Caco-2 (cell line): Measurements from ENCODE around the gene KIAA1755. TPM values are rescaled to one million over a fixed set of nuclear protein-coding genes. Genes with fewer than 3 reads are reported as not detected.

Experiments
- BruUV-seq: library from RNA; stranded (reverse); fragments of 400-500 nt; replicated peaks from 2 replicates; lab custom pipeline; 2021; lab: Mats Ljungman, UMichigan
- CTCF ChIA-PET: fragments of 300-600 bp; sonication (Branson Sonifier 250); formaldehyde crosslinking; loops from one replicate; lab custom pipeline; 2022; ENCODE audit warnings: antibody characterized with exemption; lab: Charles Lee
- POLR2A ChIA-PET: fragments of 300-600 bp; sonication (Branson Sonifier 250); formaldehyde crosslinking; loops from one replicate; lab custom pipeline; 2022; ENCODE audit warnings: antibody characterized with exemption; lab: Charles Lee
- DNase-seq, 2 experiments: peaks; one replicate each; pipeline versions ENCODE4 v3.0.0 to v3.0.0-alpha.2; 2020 to 2022
- H3K27me3 ChIP-seq: replicated peaks from 2 replicates; pipeline ENCODE4 v1.6.0; 2011; ENCODE audit warnings: low read length; ENCODE audit not compliant: control insufficient read depth, insufficient read depth
- H3K36me3 ChIP-seq: 2 replicates; pipeline ENCODE4 v1.5.1; 2011; ENCODE audit warnings: low read length; ENCODE audit not compliant: control insufficient read depth, insufficient read depth
- H3K4me1 ChIP-seq: fragments of 250-450 bp; sonication (Bioruptor Pico); 2 replicates; pipeline ENCODE4 v1.5.1; 2020; ENCODE audit warnings: mild to moderate bottlenecking
- H3K4me3 ChIP-seq: 2 replicates; pipeline ENCODE4 v1.5.1; 2011; ENCODE audit warnings: low read depth, mild to moderate bottlenecking, control low read depth, low read length
- H3K9me3 ChIP-seq: fragments of 250-450 bp; sonication (Bioruptor Pico); 2 replicates; pipeline ENCODE4 v1.5.1; 2020; ENCODE audit warnings: mild to moderate bottlenecking, moderate library complexity
- H3K27ac Mint-ChIP-seq: one replicate; pipeline ENCODE4 v1.8.0; 2022; ENCODE audit warnings: mixed read lengths; ENCODE audit not compliant: unreplicated experiment
- H3K27me3 Mint-ChIP-seq: one replicate; pipeline ENCODE4 v1.8.0; 2022; ENCODE audit warnings: mixed read lengths; ENCODE audit not compliant: insufficient read depth, unreplicated experiment
- H3K36me3 Mint-ChIP-seq: one replicate; pipeline ENCODE4 v1.8.0; 2022; ENCODE audit warnings: mild to moderate bottlenecking, mixed read lengths; ENCODE audit not compliant: insufficient read depth, unreplicated experiment
- H3K4me1 Mint-ChIP-seq: one replicate; pipeline ENCODE4 v1.8.0; 2022; ENCODE audit warnings: low read depth, mixed read lengths; ENCODE audit not compliant: unreplicated experiment
- H3K4me3 Mint-ChIP-seq: one replicate; pipeline ENCODE4 v1.8.0; 2022; ENCODE audit warnings: mild to moderate bottlenecking, moderate library complexity, mixed read lengths; ENCODE audit not compliant: unreplicated experiment
- H3K9me3 Mint-ChIP-seq: one replicate; pipeline ENCODE4 v1.8.0; 2022; ENCODE audit warnings: mixed read lengths; ENCODE audit not compliant: unreplicated experiment
- intact Hi-C: fragments of 100-400 bp; cut with micrococcal nuclease; formaldehyde crosslinking; loops from one replicate; pipeline ENCODE4 v1.10.0; 2022; ENCODE audit not compliant: unreplicated experiment
- total RNA-seq: library from RNA; stranded (reverse); gene quantifications from 2 replicates; pipeline ENCODE4 v1.2.3, GENCODE V29; 2022
- TF ChIP-seq, protein P1 (sequence below), 2 experiments: fragments of 200-600 bp in 1 of 2; IDR thresholded peaks; 1 replicate in 1 of 2; 2 replicates in 1 of 2; pipeline versions ENCODE4 v1.5.1 to v1.8.0; 2011 to 2022; ENCODE audit warnings: antibody characterized with exemption in 1 of 2, control low read depth in 1 of 2, inconsistent platforms in 1 of 2, low read depth in 1 of 2, low read length in 1 of 2, mild to moderate bottlenecking in 1 of 2, moderate library complexity in 1 of 2; ENCODE audit not compliant: insufficient read depth in 1 of 2, severe bottlenecking in 1 of 2, unreplicated experiment in 1 of 2

KIAA1755 gene
- total RNA-seq, 1 experiment from 2014 or later, result 0.20 TPM

DNA sequence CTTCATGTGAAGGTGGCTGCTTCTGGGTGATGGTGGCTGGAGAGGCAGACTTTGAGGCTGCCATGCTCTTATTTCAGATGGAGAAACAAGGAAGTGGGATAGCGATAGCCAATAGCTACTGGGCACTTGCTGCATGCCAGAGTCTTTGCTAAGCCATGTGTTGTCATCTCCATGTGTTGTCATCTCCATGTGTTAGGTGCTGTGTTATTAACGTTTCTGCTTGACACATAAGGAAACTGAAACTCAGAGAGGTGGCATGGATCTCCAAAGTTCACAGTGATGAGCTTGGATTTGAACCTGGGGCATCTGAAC lies 16.9 kb downstream of the KIAA1755 start:
- DNase-seq, result no peak
- TF ChIP-seq, protein P1, sequence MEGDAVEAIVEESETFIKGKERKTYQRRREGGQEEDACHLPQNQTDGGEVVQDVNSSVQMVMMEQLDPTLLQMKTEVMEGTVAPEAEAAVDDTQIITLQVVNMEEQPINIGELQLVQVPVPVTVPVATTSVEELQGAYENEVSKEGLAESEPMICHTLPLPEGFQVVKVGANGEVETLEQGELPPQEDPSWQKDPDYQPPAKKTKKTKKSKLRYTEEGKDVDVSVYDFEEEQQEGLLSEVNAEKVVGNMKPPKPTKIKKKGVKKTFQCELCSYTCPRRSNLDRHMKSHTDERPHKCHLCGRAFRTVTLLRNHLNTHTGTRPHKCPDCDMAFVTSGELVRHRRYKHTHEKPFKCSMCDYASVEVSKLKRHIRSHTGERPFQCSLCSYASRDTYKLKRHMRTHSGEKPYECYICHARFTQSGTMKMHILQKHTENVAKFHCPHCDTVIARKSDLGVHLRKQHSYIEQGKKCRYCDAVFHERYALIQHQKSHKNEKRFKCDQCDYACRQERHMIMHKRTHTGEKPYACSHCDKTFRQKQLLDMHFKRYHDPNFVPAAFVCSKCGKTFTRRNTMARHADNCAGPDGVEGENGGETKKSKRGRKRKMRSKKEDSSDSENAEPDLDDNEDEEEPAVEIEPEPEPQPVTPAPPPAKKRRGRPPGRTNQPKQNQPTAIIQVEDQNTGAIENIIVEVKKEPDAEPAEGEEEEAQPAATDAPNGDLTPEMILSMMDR (IDR thresholded peaks at IDR 0.05; ENCODE audit: insufficient read depth in 1 of 2, low read depth in 1 of 2, low read length in 1 of 2, severe bottlenecking in 1 of 2, unreplicated experiment in 1 of 2), result no peak
- ChIA-PET CTCF (no interaction called here), POLR2A (no interaction called here)
- Mint-ChIP-seq H3K27me3 (peaks cover 2% of the 10 kb centered on the region), H3K4me3 (no peak overlapping the region), H3K27ac (no peak overlapping the region), H3K9me3 (peaks cover 48% of the 10 kb centered on the region), H3K4me1 (no peaks in the 10 kb centered on the region), H3K36me3 (no peaks in the 10 kb centered on the region)
- H3K4me3 ChIP-seq, result no peak overlapping the region
- intact Hi-C loops, result no loop called here
- H3K27me3 ChIP-seq, result no peaks in the 10 kb centered on the region; the same call in 1 of the 2 replicates
- H3K9me3 ChIP-seq, result peaks cover 33% of the 10 kb centered on the region
- peaks cover 5% of the 10 kb centered on the region for H3K4me1 ChIP-seq
- BruUV-seq, result no TSS peak
- H3K36me3 ChIP-seq, result no peaks in the 10 kb centered on the region

DNA sequence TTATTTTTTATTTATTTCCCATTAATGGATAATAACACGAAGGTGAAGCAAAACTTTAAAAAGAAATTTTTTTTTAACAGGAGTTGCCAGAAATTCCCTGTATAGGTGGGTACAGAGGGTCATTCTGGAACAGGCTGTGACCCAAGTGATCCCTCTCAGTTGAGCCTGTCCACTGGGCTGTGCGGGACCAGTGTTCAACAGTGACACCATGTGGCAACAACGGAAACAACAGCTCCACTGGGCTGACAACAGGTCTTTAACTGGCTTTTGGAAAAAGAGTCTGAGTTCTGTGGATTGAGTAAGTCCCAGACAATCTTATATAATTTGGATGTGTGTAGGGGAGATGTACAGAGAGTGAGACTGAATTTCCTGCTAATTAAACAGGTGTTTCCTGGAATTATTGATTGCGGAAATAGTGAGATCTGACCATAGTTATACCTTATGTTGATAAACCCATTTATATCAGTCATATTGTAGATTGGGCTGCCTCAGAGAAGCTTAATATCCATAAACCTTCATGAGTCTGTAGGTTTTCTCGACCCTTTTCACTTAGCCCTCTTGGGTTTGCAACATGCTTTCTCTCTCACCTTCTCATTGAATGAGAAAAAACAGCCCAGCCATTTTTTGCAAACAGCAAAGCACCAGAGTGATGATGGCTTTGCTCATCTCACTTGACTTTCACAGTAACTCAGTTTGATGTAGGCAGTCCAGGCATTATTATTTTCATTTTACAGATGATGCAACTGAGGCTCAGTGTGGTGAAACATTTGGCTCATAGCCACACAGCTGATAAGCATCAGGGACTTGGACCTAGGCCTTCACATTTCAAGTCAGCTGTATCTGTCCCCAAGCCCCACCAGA lies 17.5 kb downstream of the KIAA1755 start:
- Histone ChIP-seq H3K36me3 (no peaks in the 10 kb centered on the region), H3K4me1 (peaks cover 7% of the 10 kb centered on the region), H3K27me3 (no peaks in the 10 kb centered on the region; the same call in 1 of the 2 replicates), H3K4me3 (no peak overlapping the region), H3K9me3 (peaks cover 33% of the 10 kb centered on the region)
- peaks cover 48% of the 10 kb centered on the region for H3K9me3 Mint-ChIP-seq
- TF ChIP-seq, protein P1 (IDR thresholded peaks at IDR 0.05; ENCODE audit: insufficient read depth in 1 of 2, low read depth in 1 of 2, low read length in 1 of 2, severe bottlenecking in 1 of 2, unreplicated experiment in 1 of 2), result peak; percentile 70 to 94
- no peak overlapping the region for H3K27ac Mint-ChIP-seq
- BruUV-seq, result no TSS peak
- CTCF ChIA-PET, result interaction anchor here (0.6 to 0.9 kb wide), 3 partner anchors 10 to 170 kb away, joined by 3 to 4 read pairs (median 4); no protein-coding TSS in a partner anchor
- POLR2A ChIA-PET, result no interaction called here
- DNase-seq, result peak in 1 of 2 experiments; percentile 77
- H3K27me3 Mint-ChIP-seq, result peaks cover 2% of the 10 kb centered on the region
- H3K36me3 Mint-ChIP-seq, result no peaks in the 10 kb centered on the region
- no peaks in the 10 kb centered on the region for H3K4me1 Mint-ChIP-seq
- H3K4me3 Mint-ChIP-seq, result no peak overlapping the region
- intact Hi-C loops, result no loop called here

DNA sequence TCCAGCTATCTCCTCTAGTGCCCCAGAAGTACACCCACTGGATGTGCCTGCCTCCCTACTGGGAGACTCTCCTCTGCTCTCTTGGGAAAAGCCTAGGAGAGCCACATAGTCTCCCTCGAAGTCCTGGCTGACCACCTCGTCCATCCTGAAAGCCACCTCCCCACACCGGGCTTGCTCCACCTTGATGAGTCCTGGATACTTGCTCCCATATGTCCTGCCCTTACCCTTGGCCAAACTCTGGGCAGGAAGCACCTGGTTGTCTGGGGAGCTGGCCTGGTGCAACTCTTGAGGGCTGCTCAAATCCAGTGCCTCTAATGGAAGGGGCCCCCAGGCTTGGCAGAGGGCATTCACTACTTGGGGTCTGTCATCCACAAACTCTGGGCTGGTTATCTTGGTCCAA lies 19.3 kb downstream of the KIAA1755 start:
- H3K4me1 Mint-ChIP-seq, result no peaks in the 10 kb centered on the region
- no peak overlapping the region for H3K4me3 Mint-ChIP-seq

More for the DNA sequence above, 19.3 kb downstream of the KIAA1755 start:
- CTCF ChIA-PET, result no interaction called here
- Histone ChIP-seq H3K4me3 (no peak overlapping the region), H3K9me3 (peaks cover 33% of the 10 kb centered on the region), H3K36me3 (no peaks in the 10 kb centered on the region), H3K27me3 (no peaks in the 10 kb centered on the region; the same call in 1 of the 2 replicates), H3K4me1 (peaks cover 7% of the 10 kb centered on the region)
- H3K27ac Mint-ChIP-seq, result no peak overlapping the region
- DNase-seq, result no peak
- TF ChIP-seq, protein P1 (IDR thresholded peaks at IDR 0.05; ENCODE audit: insufficient read depth in 1 of 2, low read depth in 1 of 2, low read length in 1 of 2, severe bottlenecking in 1 of 2, unreplicated experiment in 1 of 2), result no peak
- POLR2A ChIA-PET, result no interaction called here
- H3K27me3 Mint-ChIP-seq, result peaks cover 10% of the 10 kb centered on the region
- peaks cover 48% of the 10 kb centered on the region for H3K9me3 Mint-ChIP-seq
- intact Hi-C loops, result no loop called here
- no TSS peak for BruUV-seq
- no peaks in the 10 kb centered on the region for H3K36me3 Mint-ChIP-seq
